Muscle layer of duodenum (tissue), 2 donors: ENCODE data around the gene UPK3A.

ENCODE experiments used
- H3K27ac ChIP-seq: one replicate; pipeline ENCODE4 v1.7.0; 2013; ENCODE audit warnings: mild to moderate bottlenecking, low read length
- H3K27me3 ChIP-seq: one replicate; pipeline ENCODE4 v1.7.0; 2013; ENCODE audit warnings: low read depth, mild to moderate bottlenecking, control low read depth, low read length
- H3K36me3 ChIP-seq, 2 donors: one replicate each; pipeline ENCODE4 v1.7.0; 2013; ENCODE audit warnings: low read length in 2 of 2, control low read depth in 1 of 2, mild to moderate bottlenecking in 1 of 2; ENCODE audit not compliant: insufficient read depth in 2 of 2, control insufficient read depth in 1 of 2
- H3K4me1 ChIP-seq, 2 donors: one replicate each; pipeline ENCODE4 v1.7.0; 2013; ENCODE audit warnings: low read length in 2 of 2, mild to moderate bottlenecking in 2 of 2, control low read depth in 1 of 2, moderate library complexity in 1 of 2; ENCODE audit not compliant: insufficient read depth in 2 of 2, control insufficient read depth in 1 of 2
- H3K4me3 ChIP-seq, 2 donors: one replicate each; pipeline ENCODE4 v1.7.0; 2013; ENCODE audit warnings: low read length in 2 of 2, low read depth in 1 of 2, mild to moderate bottlenecking in 1 of 2
- H3K9me3 ChIP-seq, 2 donors: one replicate each; pipeline ENCODE4 v1.7.0; 2013; ENCODE audit warnings: low read length in 2 of 2, control low read depth in 1 of 2, mild to moderate bottlenecking in 1 of 2; ENCODE audit not compliant: control insufficient read depth in 1 of 2
- donor health status: healthy.

UPK3A gene

GRCh38 chr22:45261407-45262088, 23.2 kb upstream of the UPK3A start:
- no peak overlapping the region for H3K27ac ChIP-seq
- H3K36me3 ChIP-seq: no peaks in the 10 kb centered on the region
- H3K27me3 ChIP-seq: no peaks in the 10 kb centered on the region
- H3K4me3 ChIP-seq: no peak overlapping the region
- H3K4me1 ChIP-seq: peaks cover 3 to 13% of the 10 kb centered on the region in 2 donors
- no peaks in the 10 kb centered on the region for H3K9me3 ChIP-seq

GRCh38 chr22:45262195-45262930, 22.4 kb upstream of the UPK3A start:
- Histone ChIP-seq H3K9me3 (no peaks in the 10 kb centered on the region), H3K36me3 (no peaks in the 10 kb centered on the region), H3K4me1 (peaks cover 3 to 13% of the 10 kb centered on the region in 2 donors), H3K4me3 (no peak overlapping the region), H3K27ac (no peak overlapping the region), H3K27me3 (no peaks in the 10 kb centered on the region)

- no peaks in the 10 kb centered on the region for H3K9me3 ChIP-seq
- no peak overlapping the region for H3K4me3 ChIP-seq
- H3K4me1 ChIP-seq: peaks cover 3 to 15% of the 10 kb centered on the region in 2 donors
- no peaks in the 10 kb centered on the region for H3K27me3 ChIP-seq
- no peaks in the 10 kb centered on the region for H3K36me3 ChIP-seq
- H3K27ac ChIP-seq: no peak overlapping the region
Measured at GRCh38 chr22:45262931-45263462, 21.8 kb upstream of the UPK3A start.

- Histone ChIP-seq H3K4me3 (no peak overlapping the region), H3K36me3 (no peaks in the 10 kb centered on the region), H3K27ac (peak overlapping the region; percentile 43), H3K9me3 (no peaks in the 10 kb centered on the region), H3K4me1 (peaks cover 3 to 19% of the 10 kb centered on the region in 2 donors), H3K27me3 (no peaks in the 10 kb centered on the region)
Measured at GRCh38 chr22:45263463-45264269, 21.1 kb upstream of the UPK3A start.

- Histone ChIP-seq H3K9me3 (no peaks in the 10 kb centered on the region), H3K36me3 (no peaks in the 10 kb centered on the region), H3K4me3 (no peak overlapping the region), H3K4me1 (peaks cover 7 to 30% of the 10 kb centered on the region in 2 donors), H3K27me3 (no peaks in the 10 kb centered on the region), H3K27ac (no peak overlapping the region)
Measured at GRCh38 chr22:45265535-45265934, 19.2 kb upstream of the UPK3A start.

GRCh38 chr22:45268167-45268957, 16.4 kb upstream of the UPK3A start:
- Histone ChIP-seq H3K4me3 (peak overlapping the region; percentile 71 to 83), H3K4me1 (peaks cover 7 to 34% of the 10 kb centered on the region in 2 donors), H3K36me3 (no peaks in the 10 kb centered on the region), H3K27ac (no peak overlapping the region), H3K27me3 (no peaks in the 10 kb centered on the region), H3K9me3 (no peaks in the 10 kb centered on the region)

- Histone ChIP-seq H3K4me3 (peak overlapping the region; percentile 71 to 83), H3K27me3 (no peaks in the 10 kb centered on the region), H3K9me3 (no peaks in the 10 kb centered on the region), H3K36me3 (no peaks in the 10 kb centered on the region), H3K27ac (no peak overlapping the region), H3K4me1 (peaks cover 5 to 30% of the 10 kb centered on the region in 2 donors)
Measured at GRCh38 chr22:45268958-45269844, 15.5 kb upstream of the UPK3A start.

GRCh38 chr22:45270095-45271020, 14.4 kb upstream of the UPK3A start:
- H3K27ac ChIP-seq: no peak overlapping the region
- no peaks in the 10 kb centered on the region for H3K27me3 ChIP-seq
- H3K4me3 ChIP-seq: no peak overlapping the region
- no peaks in the 10 kb centered on the region for H3K36me3 ChIP-seq
- no peaks in the 10 kb centered on the region for H3K9me3 ChIP-seq
- peaks cover 5 to 30% of the 10 kb centered on the region in 2 donors for H3K4me1 ChIP-seq

GRCh38 chr22:45271667-45272201, 13.0 kb upstream of the UPK3A start:
- no peaks in the 10 kb centered on the region for H3K36me3 ChIP-seq
- no peaks in the 10 kb centered on the region for H3K27me3 ChIP-seq
- H3K4me1 ChIP-seq: peaks cover 5 to 30% of the 10 kb centered on the region in 2 donors
- H3K4me3 ChIP-seq: no peak overlapping the region
- no peak overlapping the region for H3K27ac ChIP-seq
- H3K9me3 ChIP-seq: no peaks in the 10 kb centered on the region
